ENCODE results near the gene SUN3. TPM values are rescaled to one million over a fixed set of nuclear protein-coding genes. Genes with fewer than 3 reads are reported as not detected.

The SUN3 gene
- total RNA-seq, 1 experiment from 2014 or later, result not detected

DNA sequence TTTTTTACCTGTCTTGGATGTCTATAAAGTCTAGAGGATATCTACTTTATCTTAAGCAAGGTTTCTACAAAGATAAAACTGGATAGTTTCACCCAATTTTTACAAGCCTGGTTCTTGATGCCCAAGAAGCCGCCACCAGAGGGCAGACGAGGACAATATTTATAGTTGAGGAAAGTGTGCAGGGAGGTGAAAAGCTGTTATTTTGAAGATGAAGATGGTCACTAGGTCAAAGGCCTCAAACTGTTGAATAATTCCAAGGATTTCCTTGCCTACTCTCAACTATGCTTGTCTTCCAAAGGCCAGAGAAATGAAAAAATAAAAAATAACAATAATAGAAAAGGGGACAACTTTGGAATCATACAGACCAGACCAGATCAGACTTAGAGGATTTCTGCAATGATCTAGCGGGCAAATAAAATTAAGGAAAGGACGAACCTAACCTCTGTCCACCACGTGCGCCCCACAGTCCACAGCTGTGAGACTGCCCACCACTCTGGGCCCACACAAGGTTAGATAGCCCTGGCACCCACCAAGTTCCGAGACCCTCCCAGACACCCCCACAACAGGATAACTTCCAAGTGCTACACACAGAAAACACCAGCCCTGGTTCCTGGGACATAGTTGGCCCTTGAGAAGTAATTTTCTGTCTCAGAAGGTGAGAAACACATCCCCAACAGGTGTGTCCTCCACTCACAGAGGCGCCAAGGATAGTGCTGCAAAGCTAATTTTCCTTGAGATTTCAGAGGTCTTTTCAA, 83.5 kb downstream of the SUN3 start (continued):
- TF ChIP-seq, protein P1, sequence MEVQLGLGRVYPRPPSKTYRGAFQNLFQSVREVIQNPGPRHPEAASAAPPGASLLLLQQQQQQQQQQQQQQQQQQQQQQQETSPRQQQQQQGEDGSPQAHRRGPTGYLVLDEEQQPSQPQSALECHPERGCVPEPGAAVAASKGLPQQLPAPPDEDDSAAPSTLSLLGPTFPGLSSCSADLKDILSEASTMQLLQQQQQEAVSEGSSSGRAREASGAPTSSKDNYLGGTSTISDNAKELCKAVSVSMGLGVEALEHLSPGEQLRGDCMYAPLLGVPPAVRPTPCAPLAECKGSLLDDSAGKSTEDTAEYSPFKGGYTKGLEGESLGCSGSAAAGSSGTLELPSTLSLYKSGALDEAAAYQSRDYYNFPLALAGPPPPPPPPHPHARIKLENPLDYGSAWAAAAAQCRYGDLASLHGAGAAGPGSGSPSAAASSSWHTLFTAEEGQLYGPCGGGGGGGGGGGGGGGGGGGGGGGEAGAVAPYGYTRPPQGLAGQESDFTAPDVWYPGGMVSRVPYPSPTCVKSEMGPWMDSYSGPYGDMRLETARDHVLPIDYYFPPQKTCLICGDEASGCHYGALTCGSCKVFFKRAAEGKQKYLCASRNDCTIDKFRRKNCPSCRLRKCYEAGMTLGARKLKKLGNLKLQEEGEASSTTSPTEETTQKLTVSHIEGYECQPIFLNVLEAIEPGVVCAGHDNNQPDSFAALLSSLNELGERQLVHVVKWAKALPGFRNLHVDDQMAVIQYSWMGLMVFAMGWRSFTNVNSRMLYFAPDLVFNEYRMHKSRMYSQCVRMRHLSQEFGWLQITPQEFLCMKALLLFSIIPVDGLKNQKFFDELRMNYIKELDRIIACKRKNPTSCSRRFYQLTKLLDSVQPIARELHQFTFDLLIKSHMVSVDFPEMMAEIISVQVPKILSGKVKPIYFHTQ (CRISPR knock-in tag; IDR thresholded peaks at IDR 0.05), result no peak
- TF ChIP-seq, protein P2, sequence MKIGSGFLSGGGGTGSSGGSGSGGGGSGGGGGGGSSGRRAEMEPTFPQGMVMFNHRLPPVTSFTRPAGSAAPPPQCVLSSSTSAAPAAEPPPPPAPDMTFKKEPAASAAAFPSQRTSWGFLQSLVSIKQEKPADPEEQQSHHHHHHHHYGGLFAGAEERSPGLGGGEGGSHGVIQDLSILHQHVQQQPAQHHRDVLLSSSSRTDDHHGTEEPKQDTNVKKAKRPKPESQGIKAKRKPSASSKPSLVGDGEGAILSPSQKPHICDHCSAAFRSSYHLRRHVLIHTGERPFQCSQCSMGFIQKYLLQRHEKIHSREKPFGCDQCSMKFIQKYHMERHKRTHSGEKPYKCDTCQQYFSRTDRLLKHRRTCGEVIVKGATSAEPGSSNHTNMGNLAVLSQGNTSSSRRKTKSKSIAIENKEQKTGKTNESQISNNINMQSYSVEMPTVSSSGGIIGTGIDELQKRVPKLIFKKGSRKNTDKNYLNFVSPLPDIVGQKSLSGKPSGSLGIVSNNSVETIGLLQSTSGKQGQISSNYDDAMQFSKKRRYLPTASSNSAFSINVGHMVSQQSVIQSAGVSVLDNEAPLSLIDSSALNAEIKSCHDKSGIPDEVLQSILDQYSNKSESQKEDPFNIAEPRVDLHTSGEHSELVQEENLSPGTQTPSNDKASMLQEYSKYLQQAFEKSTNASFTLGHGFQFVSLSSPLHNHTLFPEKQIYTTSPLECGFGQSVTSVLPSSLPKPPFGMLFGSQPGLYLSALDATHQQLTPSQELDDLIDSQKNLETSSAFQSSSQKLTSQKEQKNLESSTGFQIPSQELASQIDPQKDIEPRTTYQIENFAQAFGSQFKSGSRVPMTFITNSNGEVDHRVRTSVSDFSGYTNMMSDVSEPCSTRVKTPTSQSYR (CRISPR knock-in tag; IDR thresholded peaks at IDR 0.05), result no peak
- TF ChIP-seq FOXP1 (CRISPR knock-in tag; IDR thresholded peaks at IDR 0.05; ENCODE audit: borderline replicate concordance) (no peak), ESRRA (CRISPR knock-in tag; IDR thresholded peaks at IDR 0.05; ENCODE audit: borderline replicate concordance) (no peak), GRHL2 (CRISPR knock-in tag; IDR thresholded peaks at IDR 0.05; ENCODE audit: insufficient replicate concordance, severe bottlenecking) (no peak)
- TF ChIP-seq, protein P3, sequence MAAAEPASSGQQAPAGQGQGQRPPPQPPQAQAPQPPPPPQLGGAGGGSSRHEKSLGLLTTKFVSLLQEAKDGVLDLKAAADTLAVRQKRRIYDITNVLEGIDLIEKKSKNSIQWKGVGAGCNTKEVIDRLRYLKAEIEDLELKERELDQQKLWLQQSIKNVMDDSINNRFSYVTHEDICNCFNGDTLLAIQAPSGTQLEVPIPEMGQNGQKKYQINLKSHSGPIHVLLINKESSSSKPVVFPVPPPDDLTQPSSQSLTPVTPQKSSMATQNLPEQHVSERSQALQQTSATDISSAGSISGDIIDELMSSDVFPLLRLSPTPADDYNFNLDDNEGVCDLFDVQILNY (CRISPR knock-in tag; IDR thresholded peaks at IDR 0.05), result no peak

DNA sequence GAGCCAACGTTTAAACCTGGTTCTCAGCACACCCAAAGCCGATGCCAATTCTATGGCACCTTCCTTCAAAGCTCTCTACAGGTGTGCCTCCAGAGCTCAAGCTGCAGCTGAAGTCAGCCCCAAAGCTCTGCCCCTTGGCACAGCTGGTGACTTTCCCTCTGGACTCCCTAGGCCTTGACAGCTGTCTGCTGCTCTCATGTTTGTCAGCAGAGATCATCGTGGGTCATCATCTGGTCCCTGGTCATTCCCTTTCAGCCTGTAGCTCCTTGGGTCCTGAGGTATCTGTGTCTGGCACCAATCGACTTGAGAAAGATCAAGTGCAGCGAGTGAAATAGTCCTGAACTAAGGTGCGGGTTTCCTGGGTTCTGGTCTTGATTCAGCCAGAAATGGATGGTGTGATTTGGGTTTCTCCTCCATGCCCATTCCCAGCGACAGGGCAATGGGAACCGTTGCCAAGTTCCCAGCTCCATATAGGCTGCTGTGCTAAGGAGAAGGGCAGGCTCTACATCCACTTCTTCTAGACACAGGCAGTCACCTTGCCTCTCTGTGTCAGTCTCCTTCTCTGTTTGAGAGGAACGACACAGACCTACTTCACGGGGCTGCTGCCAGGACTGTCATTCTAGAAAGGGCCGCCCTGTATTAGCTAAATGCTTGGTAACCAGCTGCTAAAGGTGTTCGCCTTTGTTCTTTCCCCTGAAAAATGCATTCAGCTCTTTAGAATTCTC, 84.2 kb downstream of the SUN3 start:
- no peak overlapping the region for H3K4me3 Mint-ChIP-seq
- ChIA-PET CTCF (interaction anchor here (0.7 to 2.3 kb wide), 19 partner anchors 8 to 678 kb away, joined by 3 to 25 read pairs (median 4); no protein-coding TSS in a partner anchor), POLR2A (no interaction called here)
- H3K36me3 Mint-ChIP-seq, result no peaks in the 10 kb centered on the region
- no peaks in the 10 kb centered on the region for H3K27me3 Mint-ChIP-seq (ENCODE audit: low read depth)
- H3K27ac Mint-ChIP-seq, result no peak overlapping the region
- DNase-seq (ENCODE audit: low spot score) (no peak), ATAC-seq (no peak)
- peaks cover 26% of the 10 kb centered on the region for H3K4me1 Mint-ChIP-seq
- no peak for TF ChIP-seq TEAD4 (CRISPR knock-in tag; IDR thresholded peaks at IDR 0.05)
- no peak for TF ChIP-seq GABPB1 (CRISPR knock-in tag; IDR thresholded peaks at IDR 0.05)
- no peak for TF ChIP-seq ZNF317 (CRISPR knock-in tag; IDR thresholded peaks at IDR 0.05; ENCODE audit: borderline replicate concordance, low read depth)
- TF ChIP-seq, protein P4, sequence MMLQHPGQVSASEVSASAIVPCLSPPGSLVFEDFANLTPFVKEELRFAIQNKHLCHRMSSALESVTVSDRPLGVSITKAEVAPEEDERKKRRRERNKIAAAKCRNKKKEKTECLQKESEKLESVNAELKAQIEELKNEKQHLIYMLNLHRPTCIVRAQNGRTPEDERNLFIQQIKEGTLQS (CRISPR knock-in tag; conservative IDR thresholded peaks at IDR 0.05), result no peak
- TF ChIP-seq, protein P5, sequence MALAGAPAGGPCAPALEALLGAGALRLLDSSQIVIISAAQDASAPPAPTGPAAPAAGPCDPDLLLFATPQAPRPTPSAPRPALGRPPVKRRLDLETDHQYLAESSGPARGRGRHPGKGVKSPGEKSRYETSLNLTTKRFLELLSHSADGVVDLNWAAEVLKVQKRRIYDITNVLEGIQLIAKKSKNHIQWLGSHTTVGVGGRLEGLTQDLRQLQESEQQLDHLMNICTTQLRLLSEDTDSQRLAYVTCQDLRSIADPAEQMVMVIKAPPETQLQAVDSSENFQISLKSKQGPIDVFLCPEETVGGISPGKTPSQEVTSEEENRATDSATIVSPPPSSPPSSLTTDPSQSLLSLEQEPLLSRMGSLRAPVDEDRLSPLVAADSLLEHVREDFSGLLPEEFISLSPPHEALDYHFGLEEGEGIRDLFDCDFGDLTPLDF (CRISPR knock-in tag; IDR thresholded peaks at IDR 0.05), result no peak
- no peak for TF ChIP-seq ELF4 (CRISPR knock-in tag; IDR thresholded peaks at IDR 0.05; ENCODE audit: low read depth)
- no peak for TF ChIP-seq ZNF396 (CRISPR knock-in tag; IDR thresholded peaks at IDR 0.05; ENCODE audit: borderline replicate concordance)
- no peak for TF ChIP-seq SOX15 (CRISPR knock-in tag; IDR thresholded peaks at IDR 0.05)
- H3K9me3 Mint-ChIP-seq, result no peaks in the 10 kb centered on the region
